Measurements from ENCODE around the gene SERPINA5. TPM values are rescaled to one million over a fixed set of nuclear protein-coding genes. Genes with fewer than 3 reads are reported as not detected.

SERPINA5 gene
- total RNA-seq, 1 donor from 2014 or later = 7.7 TPM

DNA sequence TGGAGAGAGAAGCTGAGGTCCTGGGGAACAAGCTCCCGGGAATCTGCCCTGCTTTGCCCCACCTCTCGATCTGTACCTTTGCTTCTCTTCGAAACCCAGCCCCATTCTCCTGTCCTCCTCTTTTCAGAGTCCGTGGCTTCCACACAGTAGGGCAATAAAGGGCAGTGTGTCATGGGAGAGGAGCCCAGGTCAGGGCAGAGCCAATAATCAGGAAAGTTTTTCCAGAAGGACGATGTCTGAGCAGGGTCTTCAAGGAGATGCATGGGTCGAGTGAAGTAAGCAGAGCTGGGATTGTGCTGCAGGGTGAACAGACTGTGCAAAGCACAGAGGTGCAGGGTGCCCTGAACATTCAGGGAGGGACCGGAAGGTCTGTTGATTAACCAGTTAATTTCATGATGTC is 42.0 kb upstream of the SERPINA5 start:
- TF ChIP-seq, protein P1, sequence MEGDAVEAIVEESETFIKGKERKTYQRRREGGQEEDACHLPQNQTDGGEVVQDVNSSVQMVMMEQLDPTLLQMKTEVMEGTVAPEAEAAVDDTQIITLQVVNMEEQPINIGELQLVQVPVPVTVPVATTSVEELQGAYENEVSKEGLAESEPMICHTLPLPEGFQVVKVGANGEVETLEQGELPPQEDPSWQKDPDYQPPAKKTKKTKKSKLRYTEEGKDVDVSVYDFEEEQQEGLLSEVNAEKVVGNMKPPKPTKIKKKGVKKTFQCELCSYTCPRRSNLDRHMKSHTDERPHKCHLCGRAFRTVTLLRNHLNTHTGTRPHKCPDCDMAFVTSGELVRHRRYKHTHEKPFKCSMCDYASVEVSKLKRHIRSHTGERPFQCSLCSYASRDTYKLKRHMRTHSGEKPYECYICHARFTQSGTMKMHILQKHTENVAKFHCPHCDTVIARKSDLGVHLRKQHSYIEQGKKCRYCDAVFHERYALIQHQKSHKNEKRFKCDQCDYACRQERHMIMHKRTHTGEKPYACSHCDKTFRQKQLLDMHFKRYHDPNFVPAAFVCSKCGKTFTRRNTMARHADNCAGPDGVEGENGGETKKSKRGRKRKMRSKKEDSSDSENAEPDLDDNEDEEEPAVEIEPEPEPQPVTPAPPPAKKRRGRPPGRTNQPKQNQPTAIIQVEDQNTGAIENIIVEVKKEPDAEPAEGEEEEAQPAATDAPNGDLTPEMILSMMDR (conservative IDR thresholded peaks at IDR 0.05) = no peak
- H3K36me3 Mint-ChIP-seq = no peaks in the 10 kb centered on the region
- H3K4me1 Mint-ChIP-seq (ENCODE audit: unreplicated experiment) = peaks cover 4% of the 10 kb centered on the region
- peaks cover 19% of the 10 kb centered on the region for H3K27me3 Mint-ChIP-seq
- H3K9me3 Mint-ChIP-seq = no peaks in the 10 kb centered on the region
- no peak for DNase-seq (ENCODE audit: extremely low spot score, unreplicated experiment)
- H3K27ac Mint-ChIP-seq = no peak overlapping the region
- no peak overlapping the region for H3K4me3 Mint-ChIP-seq

DNA sequence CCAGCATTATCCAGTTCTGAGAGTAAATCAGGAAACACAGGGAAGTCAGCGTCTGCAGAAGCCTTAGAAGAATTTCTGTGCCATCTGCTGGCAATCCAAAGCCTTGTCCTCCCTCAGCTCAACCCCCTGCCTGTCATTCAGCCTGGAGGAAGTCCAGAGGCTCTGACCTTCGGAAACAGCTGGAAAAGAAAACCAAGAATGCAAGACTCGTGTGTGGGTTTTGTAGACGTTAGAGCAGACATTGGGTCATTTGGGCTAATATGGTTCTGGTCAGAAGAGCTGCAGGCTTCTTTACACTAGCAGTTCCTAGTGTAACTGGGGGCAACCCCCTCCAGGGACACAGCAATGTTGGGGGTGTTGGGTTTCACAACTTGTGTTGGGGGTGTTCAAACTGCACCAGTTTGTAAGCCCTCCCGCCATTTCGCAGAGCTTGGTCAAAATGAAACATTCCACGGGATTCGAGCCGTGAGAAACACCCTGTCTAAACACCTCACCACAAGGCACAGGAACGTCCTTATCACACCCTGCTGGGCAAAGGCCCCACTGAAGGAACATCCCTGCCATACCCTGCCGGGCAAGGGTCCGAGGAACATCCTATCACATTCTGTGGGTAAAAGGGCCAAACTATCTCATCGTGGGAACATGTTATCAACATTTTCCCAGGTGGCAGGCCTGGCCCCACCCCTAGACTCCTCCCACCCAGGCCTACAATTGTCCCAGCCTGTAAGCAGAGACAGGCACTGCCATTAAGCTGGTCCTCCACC is 41.0 kb upstream of the SERPINA5 start:
- no peak for DNase-seq (ENCODE audit: extremely low spot score, unreplicated experiment)
- H3K27me3 Mint-ChIP-seq = peaks cover 19% of the 10 kb centered on the region
- H3K4me3 Mint-ChIP-seq = no peak overlapping the region
- peak overlapping the region; percentile 16 for H3K27ac Mint-ChIP-seq
- TF ChIP-seq, protein P1 (conservative IDR thresholded peaks at IDR 0.05) = no peak
- H3K36me3 Mint-ChIP-seq = no peaks in the 10 kb centered on the region
- H3K9me3 Mint-ChIP-seq = no peaks in the 10 kb centered on the region
- peaks cover 4% of the 10 kb centered on the region for H3K4me1 Mint-ChIP-seq (ENCODE audit: unreplicated experiment)

DNA sequence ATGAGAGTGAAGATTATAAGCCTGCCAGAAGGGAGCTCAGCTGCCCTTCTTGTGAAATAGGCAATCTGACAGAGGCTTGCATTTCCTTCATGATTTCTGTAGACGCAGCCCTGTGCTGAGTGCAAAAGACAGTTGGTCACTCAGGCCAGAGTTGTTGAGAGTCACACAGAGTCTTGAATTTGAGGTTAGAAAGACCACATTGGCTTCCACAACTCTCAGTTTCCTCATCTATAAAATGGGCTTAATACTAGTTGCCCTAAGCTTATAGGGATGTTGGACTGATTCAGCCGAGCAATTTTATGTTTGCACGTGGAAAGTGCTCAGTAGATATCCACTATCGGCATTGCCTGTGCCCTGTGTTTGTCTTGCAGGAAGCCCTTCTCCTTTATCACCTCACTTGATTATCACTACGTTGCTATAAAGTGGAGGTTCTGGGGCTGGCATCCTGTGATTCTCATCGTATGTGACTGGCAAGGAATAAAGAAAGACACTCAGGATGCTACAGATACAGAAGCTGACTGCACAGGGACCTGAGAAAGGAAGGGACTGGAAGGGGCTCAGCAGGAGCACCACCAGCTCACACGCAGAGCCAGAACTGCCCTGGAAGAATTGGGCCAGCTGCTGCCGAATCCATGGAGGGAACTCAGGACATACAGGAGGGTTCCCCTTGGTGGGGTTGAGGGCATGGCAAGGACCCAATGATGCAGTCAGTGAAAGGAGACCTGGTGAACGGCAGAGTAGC is 39.8 kb upstream of the SERPINA5 start:
- H3K4me3 Mint-ChIP-seq = no peak overlapping the region

DNA sequence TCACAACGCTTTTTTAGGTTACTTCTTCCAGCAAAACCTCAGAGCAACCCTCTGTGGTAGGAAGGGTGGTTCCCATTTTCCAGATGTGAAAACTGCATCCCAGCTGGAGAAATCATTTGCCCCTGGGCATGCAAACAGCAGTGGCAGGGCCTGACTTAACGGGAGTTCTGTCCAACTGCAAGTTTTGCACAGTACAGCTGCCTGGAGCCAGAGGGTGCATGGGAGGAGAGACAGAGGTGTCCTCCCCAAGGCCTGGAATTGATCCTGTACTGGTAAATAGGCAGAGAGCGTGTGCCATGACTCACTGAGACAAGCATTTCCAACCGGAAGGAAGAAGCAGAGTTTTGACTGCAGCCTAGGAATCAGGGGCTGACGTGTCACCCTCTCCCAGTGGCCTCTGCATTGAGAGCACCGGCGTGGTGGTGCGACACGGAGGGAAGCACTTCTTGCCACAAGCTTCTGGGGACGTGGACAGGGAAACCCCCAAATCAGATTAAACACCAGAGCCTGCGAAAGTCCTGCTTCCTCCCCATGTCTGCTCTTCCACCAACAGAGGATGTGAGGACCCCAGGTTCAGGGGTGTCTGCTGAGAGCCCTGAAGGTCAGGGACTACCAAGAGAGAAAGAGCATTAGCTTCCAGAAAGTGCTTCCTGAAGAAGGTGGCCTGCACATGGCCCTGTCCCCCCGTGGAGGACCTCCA is 39.0 kb upstream of the SERPINA5 start:
- no peaks in the 10 kb centered on the region for H3K36me3 Mint-ChIP-seq
- H3K4me1 Mint-ChIP-seq (ENCODE audit: unreplicated experiment) = peaks cover 4% of the 10 kb centered on the region
- no peak overlapping the region for H3K27ac Mint-ChIP-seq
- no peak overlapping the region for H3K4me3 Mint-ChIP-seq
- peaks cover 5% of the 10 kb centered on the region for H3K9me3 Mint-ChIP-seq
- peaks cover 19% of the 10 kb centered on the region for H3K27me3 Mint-ChIP-seq
- TF ChIP-seq, protein P1 (conservative IDR thresholded peaks at IDR 0.05) = no peak
- DNase-seq (ENCODE audit: extremely low spot score, unreplicated experiment) = no peak

More for the DNA sequence above, 39.8 kb upstream of the SERPINA5 start:
- peaks cover 4% of the 10 kb centered on the region for H3K4me1 Mint-ChIP-seq (ENCODE audit: unreplicated experiment)
- H3K36me3 Mint-ChIP-seq = no peaks in the 10 kb centered on the region
- no peak for DNase-seq (ENCODE audit: extremely low spot score, unreplicated experiment)
- peaks cover 19% of the 10 kb centered on the region for H3K27me3 Mint-ChIP-seq
- no peak overlapping the region for H3K27ac Mint-ChIP-seq
- TF ChIP-seq, protein P1 (conservative IDR thresholded peaks at IDR 0.05) = no peak
- H3K9me3 Mint-ChIP-seq = no peaks in the 10 kb centered on the region

DNA sequence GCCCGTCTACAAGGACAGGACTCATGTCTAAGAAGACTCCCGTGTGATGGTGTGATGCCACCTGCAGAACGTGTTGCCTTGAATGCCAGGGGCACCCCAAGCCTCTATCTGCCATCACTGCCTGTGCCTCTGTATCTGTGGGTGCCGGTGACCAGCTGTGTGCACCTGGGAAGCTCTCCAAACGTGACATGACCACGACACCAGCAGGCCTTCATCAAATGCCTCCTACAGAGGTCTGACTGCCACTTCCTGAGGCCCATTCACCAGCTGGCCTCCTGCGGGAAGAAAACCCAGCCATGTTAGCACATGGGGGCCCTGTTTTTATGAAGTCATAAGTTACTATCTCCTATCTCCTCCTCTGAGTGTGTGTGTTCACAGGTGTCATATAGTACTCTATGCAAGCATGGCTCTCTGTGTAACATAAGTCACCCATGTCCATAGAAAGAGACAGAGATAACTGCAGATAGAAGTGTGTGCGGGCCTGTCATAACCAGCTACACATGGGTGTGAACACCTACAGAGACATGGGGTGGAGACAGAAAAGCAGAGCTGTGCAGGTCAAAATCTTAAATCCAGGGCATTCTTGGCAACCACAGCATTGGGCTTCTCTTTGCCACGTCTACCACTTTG is 38.3 kb upstream of the SERPINA5 start:
- peaks cover 5% of the 10 kb centered on the region for H3K9me3 Mint-ChIP-seq
- DNase-seq (ENCODE audit: extremely low spot score, unreplicated experiment) = no peak
- no peak overlapping the region for H3K27ac Mint-ChIP-seq
- peaks cover 18% of the 10 kb centered on the region for H3K27me3 Mint-ChIP-seq
- TF ChIP-seq, protein P1 (conservative IDR thresholded peaks at IDR 0.05) = no peak
- peaks cover 4% of the 10 kb centered on the region for H3K4me1 Mint-ChIP-seq (ENCODE audit: unreplicated experiment)
- H3K36me3 Mint-ChIP-seq = no peaks in the 10 kb centered on the region
- no peak overlapping the region for H3K4me3 Mint-ChIP-seq

All from type B pancreatic cell (in vitro differentiated cells).